Nephron (organoid): ENCODE data around the gene TEX36.

ENCODE experiments used
- H3K27ac Mint-ChIP-seq, 3 experiments: 2 replicates each; pipeline ENCODE4 v1.8.0; 2020; ENCODE audit warnings: mixed read lengths in 3 of 3, mild to moderate bottlenecking in 2 of 3, moderate library complexity in 1 of 3
- H3K27me3 Mint-ChIP-seq: 2 replicates; pipeline ENCODE4 v1.8.0; 2021; ENCODE audit warnings: low read depth, mild to moderate bottlenecking, moderate library complexity, mixed read lengths
- H3K36me3 Mint-ChIP-seq: 2 replicates; pipeline ENCODE4 v1.8.0; 2020; ENCODE audit warnings: low read depth, mixed read lengths
- H3K4me1 Mint-ChIP-seq: 2 replicates; pipeline ENCODE4 v1.8.0; 2020; ENCODE audit warnings: mixed read lengths
- H3K4me3 Mint-ChIP-seq, 3 experiments: 2 replicates each; pipeline ENCODE4 v1.8.0; 2020; ENCODE audit warnings: mild to moderate bottlenecking in 3 of 3, mixed read lengths in 3 of 3, moderate library complexity in 2 of 3
- H3K9me3 Mint-ChIP-seq: 2 replicates; pipeline ENCODE4 v1.8.0; 2020; ENCODE audit warnings: mixed read lengths
- CTCF ChIP-seq, 3 experiments: fragments of 200-600 bp; sonication (generic); IDR thresholded peaks; one replicate each; pipeline ENCODE4 v1.5.0; 2021; ENCODE audit warnings: antibody characterized with exemption in 3 of 3; ENCODE audit not compliant: unreplicated experiment in 3 of 3

Gene TEX36

GRCh38 chr10:125611756-125612155 lies 71.2 kb downstream of the TEX36 start:
- TF ChIP-seq CTCF (IDR thresholded peaks at IDR 0.05; ENCODE audit: unreplicated experiment in 3 of 3), result no peak
- no peaks in the 10 kb centered on the region for H3K36me3 Mint-ChIP-seq
- peaks cover 4% of the 10 kb centered on the region for H3K27me3 Mint-ChIP-seq
- peaks cover 2% of the 10 kb centered on the region for H3K9me3 Mint-ChIP-seq
- H3K27ac Mint-ChIP-seq, result no peak overlapping the region
- no peak overlapping the region for H3K4me3 Mint-ChIP-seq
- no peaks in the 10 kb centered on the region for H3K4me1 Mint-ChIP-seq

- peaks cover 4% of the 10 kb centered on the region for H3K27me3 Mint-ChIP-seq
- H3K4me3 Mint-ChIP-seq, result no peak overlapping the region
- H3K36me3 Mint-ChIP-seq, result no peaks in the 10 kb centered on the region
- no peaks in the 10 kb centered on the region for H3K4me1 Mint-ChIP-seq
- no peak for TF ChIP-seq CTCF (IDR thresholded peaks at IDR 0.05; ENCODE audit: unreplicated experiment in 3 of 3)
- no peak overlapping the region for H3K27ac Mint-ChIP-seq
- H3K9me3 Mint-ChIP-seq, result peaks cover 2% of the 10 kb centered on the region
Observed at GRCh38 chr10:125611216-125611615, 71.7 kb downstream of the TEX36 start.

DNA sequence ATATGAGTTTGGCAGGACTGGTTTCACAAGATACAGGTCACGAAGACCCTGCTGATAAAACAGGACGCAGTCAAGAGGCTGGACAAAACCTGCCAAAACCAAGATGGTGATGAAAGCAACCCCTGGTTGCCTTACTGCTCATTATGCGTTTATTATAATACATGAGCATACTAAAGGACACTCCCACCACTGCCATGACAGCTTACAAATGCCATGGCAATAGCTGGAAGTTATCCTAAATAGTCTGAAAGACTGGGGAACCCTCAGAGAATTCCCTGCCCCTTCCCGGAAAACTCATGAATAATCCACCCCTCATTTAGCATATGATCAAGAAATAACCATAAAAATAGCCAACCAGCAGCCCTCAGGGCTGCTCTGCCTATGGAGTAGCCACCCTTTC lies 73.1 kb downstream of the TEX36 start:
- no peak for TF ChIP-seq CTCF (IDR thresholded peaks at IDR 0.05; ENCODE audit: unreplicated experiment in 3 of 3)
- no peak overlapping the region for H3K4me3 Mint-ChIP-seq
- no peak overlapping the region for H3K27ac Mint-ChIP-seq
- no peaks in the 10 kb centered on the region for H3K4me1 Mint-ChIP-seq
- peaks cover 5% of the 10 kb centered on the region for H3K9me3 Mint-ChIP-seq
- no peaks in the 10 kb centered on the region for H3K36me3 Mint-ChIP-seq
- H3K27me3 Mint-ChIP-seq, result peaks cover 4% of the 10 kb centered on the region

DNA sequence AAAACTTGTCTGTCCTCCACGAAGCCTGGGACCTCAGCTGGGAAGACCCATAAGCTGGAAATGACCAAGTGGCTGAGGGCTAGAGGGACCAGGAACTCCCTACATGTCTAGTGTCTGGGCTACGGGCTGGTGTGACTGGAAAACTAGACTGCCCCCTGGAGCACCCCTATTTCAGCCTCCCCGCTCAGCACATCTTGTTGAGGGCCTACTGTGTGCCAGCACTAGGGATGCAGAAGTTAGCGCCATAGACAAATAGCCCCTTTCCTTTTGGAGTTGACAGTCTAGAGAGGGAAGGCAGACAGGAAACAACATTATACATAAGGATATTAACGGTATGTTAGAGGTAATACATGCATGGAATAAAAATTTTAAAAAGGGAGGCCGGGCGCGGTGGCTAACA lies 74.5 kb downstream of the TEX36 start:
- H3K9me3 Mint-ChIP-seq, result peaks cover 5% of the 10 kb centered on the region
- no peak for TF ChIP-seq CTCF (IDR thresholded peaks at IDR 0.05; ENCODE audit: unreplicated experiment in 3 of 3)
- no peak overlapping the region for H3K4me3 Mint-ChIP-seq
- H3K36me3 Mint-ChIP-seq, result no peaks in the 10 kb centered on the region
- no peaks in the 10 kb centered on the region for H3K4me1 Mint-ChIP-seq
- no peak overlapping the region for H3K27ac Mint-ChIP-seq
- peaks cover 4% of the 10 kb centered on the region for H3K27me3 Mint-ChIP-seq

GRCh38 chr10:125607689-125608290 lies 75.2 kb downstream of the TEX36 start:
- Mint-ChIP-seq H3K27ac (no peak overlapping the region), H3K27me3 (peaks cover 4% of the 10 kb centered on the region), H3K9me3 (peaks cover 5% of the 10 kb centered on the region), H3K36me3 (no peaks in the 10 kb centered on the region), H3K4me3 (no peak overlapping the region), H3K4me1 (no peaks in the 10 kb centered on the region)
- TF ChIP-seq CTCF (IDR thresholded peaks at IDR 0.05; ENCODE audit: unreplicated experiment in 3 of 3), result no peak

GRCh38 chr10:125606414-125607010 lies 76.5 kb downstream of the TEX36 start:
- Mint-ChIP-seq H3K4me3 (no peak overlapping the region), H3K27ac (no peak overlapping the region), H3K27me3 (peaks cover 4% of the 10 kb centered on the region), H3K4me1 (no peaks in the 10 kb centered on the region), H3K9me3 (peaks cover 5% of the 10 kb centered on the region), H3K36me3 (no peaks in the 10 kb centered on the region)
- no peak for TF ChIP-seq CTCF (IDR thresholded peaks at IDR 0.05; ENCODE audit: unreplicated experiment in 3 of 3)
